Astrocyte of the spinal cord (primary cell): ENCODE results near the gene CDK13.
"Not testable (repeated sequence)": the region's sequence is repeated elsewhere in the genome, so short reads cannot be mapped to it uniquely, and the experiment has no call there.

Source experiments
- DNase-seq: peaks from one replicate; pipeline ENCODE4 v3.0.0; 2011; ENCODE audit warnings: low read depth, low spot score
- H3K4me3 ChIP-seq: 2 replicates; pipeline ENCODE4 v1.5.1; 2011; ENCODE audit warnings: low read depth, mild to moderate bottlenecking, low read length, moderate library complexity
- in situ Hi-C: cut with HindIII; loops from 2 replicates; pipeline ENCODE4 v1.10.0; 2017; ENCODE audit warnings: low sequenced_read_pairs
- TF ChIP-seq, protein P1 (sequence below): IDR thresholded peaks from 2 replicates; pipeline ENCODE4 v1.5.1; 2012; ENCODE audit warnings: low read depth, mild to moderate bottlenecking, low read length, inconsistent platforms

The CDK13 gene

GRCh38 chr7:40120020-40120419, 170.0 kb downstream of the CDK13 start:
- in situ Hi-C loops: no loop called here
- DNase-seq: no peak
- no peak overlapping the region for H3K4me3 ChIP-seq
- TF ChIP-seq, protein P1, sequence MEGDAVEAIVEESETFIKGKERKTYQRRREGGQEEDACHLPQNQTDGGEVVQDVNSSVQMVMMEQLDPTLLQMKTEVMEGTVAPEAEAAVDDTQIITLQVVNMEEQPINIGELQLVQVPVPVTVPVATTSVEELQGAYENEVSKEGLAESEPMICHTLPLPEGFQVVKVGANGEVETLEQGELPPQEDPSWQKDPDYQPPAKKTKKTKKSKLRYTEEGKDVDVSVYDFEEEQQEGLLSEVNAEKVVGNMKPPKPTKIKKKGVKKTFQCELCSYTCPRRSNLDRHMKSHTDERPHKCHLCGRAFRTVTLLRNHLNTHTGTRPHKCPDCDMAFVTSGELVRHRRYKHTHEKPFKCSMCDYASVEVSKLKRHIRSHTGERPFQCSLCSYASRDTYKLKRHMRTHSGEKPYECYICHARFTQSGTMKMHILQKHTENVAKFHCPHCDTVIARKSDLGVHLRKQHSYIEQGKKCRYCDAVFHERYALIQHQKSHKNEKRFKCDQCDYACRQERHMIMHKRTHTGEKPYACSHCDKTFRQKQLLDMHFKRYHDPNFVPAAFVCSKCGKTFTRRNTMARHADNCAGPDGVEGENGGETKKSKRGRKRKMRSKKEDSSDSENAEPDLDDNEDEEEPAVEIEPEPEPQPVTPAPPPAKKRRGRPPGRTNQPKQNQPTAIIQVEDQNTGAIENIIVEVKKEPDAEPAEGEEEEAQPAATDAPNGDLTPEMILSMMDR: no peak

DNA sequence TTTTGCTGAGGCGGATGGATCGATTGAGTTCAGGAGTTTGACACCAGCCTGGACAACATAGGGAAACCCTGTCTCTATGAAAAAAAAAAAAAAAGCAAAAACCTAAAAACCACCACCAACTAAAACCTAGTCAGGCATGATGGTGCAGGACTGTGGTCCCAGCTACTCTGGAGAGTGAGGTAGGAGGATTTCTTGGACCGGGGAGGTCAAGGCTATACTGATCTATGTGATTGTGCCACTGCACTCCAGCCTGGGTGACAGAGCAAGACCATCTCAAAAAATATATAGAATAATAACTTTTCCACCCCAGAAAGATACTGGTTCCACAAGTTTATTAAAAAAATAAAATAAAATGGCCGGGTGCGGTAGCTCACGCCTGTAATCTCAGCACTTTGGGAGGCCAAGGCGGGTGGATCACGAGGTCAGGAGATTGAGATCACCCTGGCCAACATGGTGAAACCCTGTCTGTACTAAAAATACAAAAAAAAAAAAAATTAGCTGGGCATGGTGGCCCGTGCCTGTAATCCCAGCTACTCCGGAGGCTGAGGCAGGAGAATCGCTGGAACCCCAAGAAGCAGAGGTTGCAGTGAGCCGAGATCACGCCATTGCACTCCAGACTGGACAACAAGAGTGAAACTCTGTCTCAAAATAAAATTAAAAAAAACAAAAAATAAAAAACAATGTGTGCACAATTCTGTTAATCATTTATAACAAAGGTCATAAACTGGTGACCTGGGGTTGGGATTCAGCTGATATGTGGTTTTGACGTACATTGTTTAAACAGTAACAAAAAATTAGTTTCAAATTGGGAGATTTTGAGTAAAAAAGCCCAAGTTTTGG, 172.3 kb downstream of the CDK13 start:
- DNase-seq, in situ Hi-C loops, H3K4me3 ChIP-seq: not testable (repeated sequence)

DNA sequence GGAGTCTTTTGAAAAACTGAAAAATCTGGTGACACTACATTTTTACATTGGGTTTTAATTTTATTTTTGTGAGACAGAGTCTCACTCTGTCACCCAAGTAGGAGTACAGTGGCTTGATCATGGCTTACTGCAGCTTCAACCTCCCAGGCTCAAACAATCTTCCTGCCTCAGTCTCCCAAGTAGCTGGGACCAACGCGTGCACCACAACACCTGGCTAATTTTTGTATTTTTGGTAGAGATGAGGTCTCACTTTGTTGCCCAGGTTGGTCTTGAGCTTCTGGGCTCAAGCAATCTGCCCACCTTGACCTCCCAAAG, 172.8 kb downstream of the CDK13 start:
- TF ChIP-seq, protein P1: no peak
- no peak overlapping the region for H3K4me3 ChIP-seq
- no peak for DNase-seq
- in situ Hi-C loops: no loop called here

GRCh38 chr7:40133561-40134427, 183.7 kb downstream of the CDK13 start:
- TF ChIP-seq, protein P1: no peak
- peak overlapping the region; percentile 98 for H3K4me3 ChIP-seq
- in situ Hi-C loops: no loop called here
- peak; percentile 13 for DNase-seq

DNA sequence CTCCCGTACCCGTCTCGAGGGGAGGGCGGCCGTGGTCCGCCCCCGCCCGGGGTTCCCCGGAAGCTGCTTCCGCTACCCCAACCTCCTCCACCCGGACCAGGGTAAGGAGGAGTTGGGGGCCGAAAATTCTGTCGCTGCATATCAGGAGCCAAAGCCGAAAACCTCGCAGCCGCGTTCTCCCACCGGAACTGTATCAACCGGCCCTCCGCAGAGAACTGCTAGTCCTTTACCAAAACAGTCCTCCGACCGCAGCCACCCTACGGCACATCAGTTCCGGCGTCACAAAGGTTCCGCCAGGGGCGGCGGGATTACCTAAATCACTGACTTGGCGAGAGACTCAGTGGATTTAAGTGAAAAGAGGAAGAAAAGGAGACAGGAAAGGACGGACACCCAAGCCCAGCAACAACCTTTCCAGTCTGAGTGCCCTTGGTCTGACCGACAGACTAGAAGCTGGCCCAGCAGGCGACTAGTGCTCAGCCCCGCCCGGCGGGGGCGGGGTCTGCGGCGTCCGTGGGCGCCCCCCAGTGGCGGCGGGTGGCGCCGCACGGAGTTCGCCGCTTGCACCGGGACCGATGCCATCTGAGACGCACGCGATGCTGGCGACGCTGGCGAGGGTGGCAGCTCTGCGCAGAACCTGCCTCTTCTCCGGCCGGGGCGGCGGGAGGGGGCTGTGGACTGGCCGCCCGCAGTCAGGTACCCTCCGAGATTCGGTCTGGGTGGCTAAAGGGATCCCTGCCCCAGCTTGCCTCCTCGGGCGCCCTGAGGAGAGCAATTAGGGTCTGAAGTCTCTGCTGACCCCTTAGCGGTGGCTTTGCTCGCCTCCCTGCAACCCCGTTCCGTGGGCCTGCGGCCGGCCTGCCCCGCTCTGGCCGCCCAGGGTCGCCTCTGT, 184.6 kb downstream of the CDK13 start, which contains the start of the genes MPLKIP and SUGCT:
TSS of gene MPLKIP (minus strand) at position 195 of the 889 bp plus-strand sequence. CDS start at position 140, 55 bp downstream.
TSS of gene SUGCT (plus strand) at position 578 of the 889 bp plus-strand sequence.
- in situ Hi-C loops: no loop called here
- H3K4me3 ChIP-seq: peak within 1 kb of the TSS; percentile 98
- DNase-seq: peak; percentile 92
- TF ChIP-seq, protein P1: peak; percentile 89

- peak overlapping the region; percentile 98 for H3K4me3 ChIP-seq
Observed at GRCh38 chr7:40135317-40135610, 185.2 kb downstream of the CDK13 start.

More at GRCh38 chr7:40135317-40135610, 185.2 kb downstream of the CDK13 start:
- in situ Hi-C loops: no loop called here
- peak; percentile 27 for DNase-seq
- TF ChIP-seq, protein P1: no peak
